Hepatocyte (in vitro differentiated cells): Measurements from ENCODE around the gene ADD1. TPM values are rescaled to one million over a fixed set of nuclear protein-coding genes. Genes with fewer than 3 reads are reported as not detected.
A peak's percentile ranks its signal among the peaks of the same experiment; 100 is the strongest.

Source experiments
- DNase-seq: peaks from one replicate; pipeline ENCODE4 v3.0.0-alpha.2; 2016; ENCODE audit warnings: low spot score
- H2AFZ ChIP-seq: fragments of 200-600 bp; sonication (generic); 2 replicates; pipeline ENCODE4 v1.6.0; 2016; ENCODE audit warnings: antibody characterized with exemption, mild to moderate bottlenecking
- H3K27ac ChIP-seq: fragments of 200-600 bp; sonication (generic); 2 replicates; pipeline ENCODE4 v1.5.1; 2016; ENCODE audit warnings: mild to moderate bottlenecking
- H3K27me3 ChIP-seq: fragments of 200-600 bp; sonication (generic); 2 replicates; pipeline ENCODE4 v1.6.1; 2016
- H3K36me3 ChIP-seq: fragments of 200-600 bp; sonication (generic); replicated peaks from 2 replicates; pipeline ENCODE4 v1.5.1; 2016; ENCODE audit warnings: low read depth; ENCODE audit not compliant: insufficient read depth
- H3K4me1 ChIP-seq: fragments of 200-600 bp; sonication (generic); 2 replicates; pipeline ENCODE4 v1.5.1; 2016; ENCODE audit warnings: mild to moderate bottlenecking, moderate library complexity; ENCODE audit not compliant: insufficient read depth
- H3K4me2 ChIP-seq: fragments of 200-600 bp; sonication (generic); 2 replicates; pipeline ENCODE4 v1.6.0; 2016
- H3K4me3 ChIP-seq: fragments of 200-600 bp; sonication (generic); 2 replicates; pipeline ENCODE4 v1.5.1; 2016; ENCODE audit warnings: mild to moderate bottlenecking
- H3K79me2 ChIP-seq: fragments of 200-600 bp; sonication (generic); 2 replicates; pipeline ENCODE4 v1.6.0; 2017; ENCODE audit warnings: mild to moderate bottlenecking
- H3K9me2 ChIP-seq: fragments of 200-600 bp; sonication (generic); replicated peaks from 2 replicates; pipeline ENCODE4 v1.6.0; 2017; ENCODE audit warnings: mild to moderate bottlenecking; ENCODE audit not compliant: insufficient read depth
- H3K9me3 ChIP-seq: fragments of 200-600 bp; sonication (generic); 2 replicates; pipeline ENCODE4 v1.5.1; 2016; ENCODE audit warnings: low read depth, mild to moderate bottlenecking
- H4K20me1 ChIP-seq: fragments of 200-600 bp; sonication (generic); 2 replicates; pipeline ENCODE4 v1.6.0; 2016; ENCODE audit warnings: mild to moderate bottlenecking; ENCODE audit not compliant: insufficient read depth, poor library complexity, severe bottlenecking
- EZH2 ChIP-seq: fragments of 200-600 bp; sonication (generic); IDR thresholded peaks from 2 replicates; pipeline ENCODE4 v1.6.1; 2016; ENCODE audit warnings: antibody characterized with exemption, mild to moderate bottlenecking, borderline replicate concordance
- EZH2phosphoT487 ChIP-seq: fragments of 200-600 bp; sonication (generic); IDR thresholded peaks from one replicate; pipeline ENCODE4 v1.6.1; 2018; ENCODE audit warnings: antibody characterized with exemption, mild to moderate bottlenecking, low read depth, moderate library complexity; ENCODE audit not compliant: unreplicated experiment, severe bottlenecking
- whole genome bisulfite sequencing: methylation state at CpG from one replicate; pipeline ENCODE4 v1.1.6; 2016; ENCODE audit warnings: low lambda C conversion rate; ENCODE audit errors: missing lambda C conversion rate; 5-methylcytosine and 5-hydroxymethylcytosine counted together
- polyA plus RNA-seq: library from polyadenylated mRNA; unstranded; fragments of >200 nt; fragmentation: Nextera tagmentation; extraction: Ambion mirVana; gene quantifications from 2 replicates; pipeline ENCODE4 v1.2.1, GENCODE V29; 2016
- total RNA-seq: library from RNA; depleted of rRNA; stranded (reverse); fragments of >200 nt; gene quantifications from 2 replicates; pipeline ENCODE4 v1.2.3, GENCODE V29; 2014
- TF ChIP-seq, protein P1 (sequence below): fragments of 200-600 bp; sonication (generic); IDR thresholded peaks from 2 replicates; pipeline ENCODE4 v1.5.1; 2016; ENCODE audit warnings: antibody characterized with exemption, mild to moderate bottlenecking; ENCODE audit not compliant: poor library complexity

Gene ADD1
- total and polyA plus RNA-seq, 2 experiments from 2014 or later = 179 to 208 TPM

DNA sequence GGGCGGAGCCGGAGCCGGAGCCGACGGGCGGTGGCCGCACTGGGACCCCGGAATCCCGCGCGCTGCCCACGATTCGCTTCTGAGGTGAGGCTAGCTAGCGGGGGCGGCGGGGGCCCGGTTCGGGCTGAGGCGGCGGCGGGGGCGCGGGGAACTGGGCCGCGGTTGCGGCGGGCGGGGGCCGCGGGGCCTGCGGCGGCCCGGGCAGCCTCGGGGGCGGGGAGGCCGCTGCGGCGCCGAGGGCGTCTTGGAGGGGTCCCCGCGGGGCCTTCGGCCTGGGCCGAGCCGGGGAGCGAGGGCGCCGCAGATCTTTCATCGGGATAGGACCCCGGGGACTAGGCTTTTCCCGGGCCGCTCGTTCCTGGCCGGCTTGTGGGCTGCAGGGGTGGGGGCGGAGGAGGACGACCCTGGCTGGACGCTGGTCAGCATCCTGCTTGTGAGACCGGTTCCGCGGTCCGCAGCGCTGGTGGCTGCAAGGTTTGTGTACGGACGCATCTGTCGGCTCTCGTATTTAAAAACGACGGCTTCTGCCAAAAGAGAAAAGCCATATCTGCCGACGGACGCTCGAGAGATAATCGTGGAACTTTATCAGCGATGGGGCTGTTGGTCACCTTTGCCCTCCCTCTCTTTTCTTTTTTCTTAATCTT lies 419 bp downstream of the ADD1 start:
- WGBS = under 1% methylated on average over 20 of the region's 74 CpGs
- Histone ChIP-seq H3K9me2 (no peaks in the 10 kb centered on the region), H3K9me3 (no peaks in the 10 kb centered on the region), H3K27me3 (no peaks in the 10 kb centered on the region), H3K79me2 (peaks cover 54% of the 10 kb centered on the region), H3K4me2 (peak overlapping the region; percentile 82), H3K4me3 (peak overlapping the region; percentile 60), H2AFZ (no peak overlapping the region), H4K20me1 (peaks cover 39% of the 10 kb centered on the region), H3K27ac (peak overlapping the region; percentile 95), H3K36me3 (no peaks in the 10 kb centered on the region), H3K4me1 (peaks cover 29% of the 10 kb centered on the region)
- TF ChIP-seq EZH2phosphoT487 (no peak), EZH2 (no peak)
- TF ChIP-seq, protein P1, sequence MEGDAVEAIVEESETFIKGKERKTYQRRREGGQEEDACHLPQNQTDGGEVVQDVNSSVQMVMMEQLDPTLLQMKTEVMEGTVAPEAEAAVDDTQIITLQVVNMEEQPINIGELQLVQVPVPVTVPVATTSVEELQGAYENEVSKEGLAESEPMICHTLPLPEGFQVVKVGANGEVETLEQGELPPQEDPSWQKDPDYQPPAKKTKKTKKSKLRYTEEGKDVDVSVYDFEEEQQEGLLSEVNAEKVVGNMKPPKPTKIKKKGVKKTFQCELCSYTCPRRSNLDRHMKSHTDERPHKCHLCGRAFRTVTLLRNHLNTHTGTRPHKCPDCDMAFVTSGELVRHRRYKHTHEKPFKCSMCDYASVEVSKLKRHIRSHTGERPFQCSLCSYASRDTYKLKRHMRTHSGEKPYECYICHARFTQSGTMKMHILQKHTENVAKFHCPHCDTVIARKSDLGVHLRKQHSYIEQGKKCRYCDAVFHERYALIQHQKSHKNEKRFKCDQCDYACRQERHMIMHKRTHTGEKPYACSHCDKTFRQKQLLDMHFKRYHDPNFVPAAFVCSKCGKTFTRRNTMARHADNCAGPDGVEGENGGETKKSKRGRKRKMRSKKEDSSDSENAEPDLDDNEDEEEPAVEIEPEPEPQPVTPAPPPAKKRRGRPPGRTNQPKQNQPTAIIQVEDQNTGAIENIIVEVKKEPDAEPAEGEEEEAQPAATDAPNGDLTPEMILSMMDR = no peak
- peak; percentile 8 for DNase-seq

DNA sequence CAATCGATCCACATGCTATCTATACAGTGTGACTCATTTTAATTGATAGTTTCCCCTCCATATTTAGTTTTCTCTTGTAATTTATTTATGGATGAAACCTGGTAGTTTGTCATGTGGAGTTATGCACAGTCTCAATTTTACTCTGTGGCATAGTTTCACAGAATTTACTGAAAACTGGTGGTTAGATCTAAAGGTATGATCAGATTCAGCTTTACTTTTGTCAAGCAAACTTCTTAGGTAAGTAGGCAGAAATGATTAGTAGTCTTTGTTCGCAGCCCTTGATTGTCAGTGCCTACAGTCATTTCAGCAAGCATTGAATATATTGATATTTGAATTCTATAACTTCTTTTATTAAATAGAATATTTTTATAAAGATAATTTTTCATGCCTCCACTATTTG lies 2.5 kb downstream of the ADD1 start:
- Histone ChIP-seq H3K9me2 (no peaks in the 10 kb centered on the region), H3K9me3 (no peaks in the 10 kb centered on the region), H3K27me3 (no peaks in the 10 kb centered on the region), H3K4me2 (peak overlapping the region; percentile 82), H3K36me3 (no peaks in the 10 kb centered on the region), H3K27ac (peak overlapping the region; percentile 95), H4K20me1 (peaks cover 58% of the 10 kb centered on the region), H3K4me1 (peaks cover 42% of the 10 kb centered on the region), H2AFZ (no peak overlapping the region), H3K4me3 (no peak overlapping the region), H3K79me2 (peaks cover 73% of the 10 kb centered on the region)
- WGBS = 90% methylated on average over 2 of the region's 2 CpGs
- DNase-seq = no peak
- TF ChIP-seq, protein P1 = no peak
- TF ChIP-seq EZH2 = no peak
- TF ChIP-seq EZH2phosphoT487 = no peak

DNA sequence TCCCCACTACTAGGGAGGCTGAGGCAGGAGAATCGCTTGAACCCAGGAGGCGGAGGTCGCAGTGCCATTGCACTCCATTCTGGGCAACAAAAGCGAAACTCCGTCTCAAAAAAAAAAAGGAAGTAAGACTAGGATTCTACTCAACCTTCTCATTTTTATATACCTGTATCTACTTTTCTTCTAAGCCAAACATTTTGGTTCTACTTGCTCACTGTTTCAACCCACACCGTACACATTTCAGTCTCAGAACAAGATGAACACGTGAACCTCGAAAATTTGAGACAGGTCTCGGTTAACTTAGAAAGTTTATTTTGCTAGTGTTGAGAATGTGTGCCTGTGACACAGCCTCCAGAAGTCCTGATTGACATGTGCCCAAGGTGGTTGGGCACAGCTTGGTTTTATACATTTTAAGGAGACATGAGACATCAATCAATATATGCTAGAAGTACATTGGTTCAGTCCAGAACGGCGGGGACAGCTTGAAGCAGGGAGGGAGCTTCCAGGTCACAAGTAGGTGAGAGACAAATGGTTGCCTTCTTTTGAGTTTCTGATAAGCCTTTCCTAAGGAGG lies 3.7 kb downstream of the ADD1 start:
- Histone ChIP-seq H3K9me2 (no peaks in the 10 kb centered on the region), H3K36me3 (no peaks in the 10 kb centered on the region), H3K27ac (no peak overlapping the region), H3K9me3 (no peaks in the 10 kb centered on the region), H3K79me2 (peaks cover 82% of the 10 kb centered on the region), H2AFZ (no peak overlapping the region), H3K4me3 (no peak overlapping the region), H3K4me1 (peaks cover 43% of the 10 kb centered on the region), H4K20me1 (peaks cover 70% of the 10 kb centered on the region), H3K27me3 (no peaks in the 10 kb centered on the region), H3K4me2 (no peak overlapping the region)
- TF ChIP-seq EZH2 (no peak), EZH2phosphoT487 (no peak)
- TF ChIP-seq, protein P1 = no peak
- 95% methylated on average over 11 of the region's 11 CpGs for WGBS
- DNase-seq = no peak
